Fibroblast of villous mesenchyme (primary cell): ENCODE measurements around the gene PPP3CA. TPM values are rescaled to one million over a fixed set of nuclear protein-coding genes. Genes with fewer than 3 reads are reported as not detected.

Source experiments
- DNase-seq: peaks from one replicate; pipeline ENCODE4 v3.0.0-alpha.2; 2010; ENCODE audit warnings: low read depth
- H3K4me3 ChIP-seq: 2 replicates; pipeline ENCODE4 v1.5.1; 2011; ENCODE audit warnings: low read depth, mild to moderate bottlenecking, low read length
- CTCF ChIP-seq: IDR thresholded peaks from 2 replicates; pipeline ENCODE4 v1.5.1; 2012; ENCODE audit warnings: low read depth, mild to moderate bottlenecking, low read length; ENCODE audit not compliant: insufficient read depth
- total RNA-seq: library from RNA; depleted of rRNA; stranded (reverse); fragments of >200 nt; gene quantifications from 2 replicates; pipeline ENCODE4 v1.2.3, GENCODE V29; 2012

PPP3CA gene
- total RNA-seq = 47.9 and 54.8 TPM in 2 replicates

DNA sequence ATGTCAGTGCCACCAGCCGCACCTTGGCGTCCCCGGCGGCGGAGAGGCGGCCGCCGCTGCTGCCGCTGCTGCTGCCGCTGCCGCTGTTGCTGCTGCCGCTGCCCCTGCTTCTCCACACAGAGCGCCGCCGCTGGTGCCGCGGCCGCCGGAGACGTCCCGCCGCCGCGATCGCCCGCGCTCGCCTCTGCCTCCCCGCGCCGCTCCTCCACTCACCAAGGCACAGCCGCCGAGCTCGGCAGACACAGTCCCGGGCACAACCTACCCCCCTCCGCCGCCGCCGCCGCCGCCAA is at the start of gene PPP3CA:
Gene PPP3CA (minus strand): TSS at position 260 of the 290 bp plus-strand sequence.
- no peak for TF ChIP-seq CTCF
- H3K4me3 ChIP-seq = peak within 1 kb of the TSS; percentile 86

GRCh38 chr4:101393256-101393655 is 45.9 kb upstream of the PPP3CA start:
- peak; percentile 8 for DNase-seq
- H3K4me3 ChIP-seq = no peak overlapping the region
- no peak for TF ChIP-seq CTCF

More for the DNA sequence above, at the start of gene PPP3CA:
- DNase-seq = no peak

GRCh38 chr4:101370663-101371210 is 23.4 kb upstream of the PPP3CA start:
- TF ChIP-seq CTCF = no peak
- H3K4me3 ChIP-seq = no peak overlapping the region
- no peak for DNase-seq

DNA sequence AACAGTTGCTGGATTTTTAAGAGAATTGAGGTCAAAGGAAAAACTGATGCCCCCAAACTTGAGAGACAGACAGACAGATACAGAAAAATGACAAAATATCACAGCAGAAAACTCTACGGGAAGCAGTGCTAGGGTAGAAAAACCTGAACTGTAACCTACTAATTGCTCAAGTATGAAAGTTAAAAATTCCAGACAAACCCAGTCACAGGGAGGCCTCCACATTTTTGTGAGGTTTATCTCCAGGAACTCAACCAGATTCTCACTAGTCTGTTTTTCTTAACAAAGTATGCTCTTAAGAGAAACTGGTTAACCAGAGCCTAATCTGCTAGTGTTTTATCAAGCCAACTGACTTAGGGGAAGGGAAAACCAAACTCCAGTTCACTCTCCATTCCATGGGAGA is 19.9 kb upstream of the PPP3CA start:
- peak; percentile 84 for DNase-seq
- TF ChIP-seq CTCF = no peak
- H3K4me3 ChIP-seq = no peak overlapping the region

- H3K4me3 ChIP-seq = no peak overlapping the region
- DNase-seq = no peak
- TF ChIP-seq CTCF = no peak
Measured at GRCh38 chr4:101366331-101366730, 19.0 kb upstream of the PPP3CA start.

- no peak overlapping the region for H3K4me3 ChIP-seq
- peak; percentile 38 for DNase-seq
- TF ChIP-seq CTCF = no peak
Measured at GRCh38 chr4:101357751-101358150, 10.4 kb upstream of the PPP3CA start.

DNA sequence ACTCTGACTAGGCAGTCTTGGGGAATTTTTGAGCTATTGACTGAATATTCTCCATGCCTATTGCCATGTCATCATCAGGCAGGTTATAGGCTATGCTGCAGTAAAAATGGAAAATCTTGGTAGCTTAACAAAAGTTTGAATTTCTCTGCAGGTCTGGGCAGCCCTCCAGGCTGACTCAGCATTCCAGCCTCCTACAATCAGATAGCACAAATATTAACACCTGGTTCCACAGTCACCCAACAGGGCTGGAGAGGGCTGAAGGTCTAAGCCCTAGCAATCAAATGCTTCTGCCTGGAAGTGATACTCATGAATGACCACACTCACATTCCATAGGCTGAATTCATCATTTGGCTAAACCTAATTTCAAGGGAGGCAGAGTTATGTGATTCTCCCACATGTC is 9.6 kb upstream of the PPP3CA start:
- no peak overlapping the region for H3K4me3 ChIP-seq
- DNase-seq = peak; percentile 86
- TF ChIP-seq CTCF = no peak
